Esophagus (tissue), 2 donors: ENCODE measurements around the gene EIF2S1. TPM values are rescaled to one million over a fixed set of nuclear protein-coding genes. Genes with fewer than 3 reads are reported as not detected.

ENCODE experiments used
- H3K27ac ChIP-seq, 2 donors: one replicate each; pipeline ENCODE4 v1.5.1; 2013; ENCODE audit warnings: low read depth in 2 of 2, mild to moderate bottlenecking in 2 of 2, inconsistent platforms in 1 of 2, low read length in 1 of 2, moderate library complexity in 1 of 2
- H3K27me3 ChIP-seq, 2 donors: one replicate each; pipeline ENCODE4 v1.6.1; 2013; ENCODE audit warnings: low read length in 2 of 2, control low read depth in 1 of 2, mild to moderate bottlenecking in 1 of 2; ENCODE audit not compliant: insufficient read depth in 2 of 2, control insufficient read depth in 1 of 2
- H3K36me3 ChIP-seq, 2 donors: one replicate each; pipeline ENCODE4 v1.6.1; 2013; ENCODE audit warnings: low read length in 1 of 2; ENCODE audit not compliant: control insufficient read depth in 2 of 2, insufficient read depth in 2 of 2
- H3K4me1 ChIP-seq, 2 donors: one replicate each; pipeline ENCODE4 v1.6.1; 2013; ENCODE audit warnings: low read length in 1 of 2; ENCODE audit not compliant: control insufficient read depth in 2 of 2, insufficient read depth in 2 of 2
- H3K4me3 ChIP-seq, 2 donors: one replicate each; pipeline ENCODE4 v1.5.1; 2013; ENCODE audit warnings: low read length in 2 of 2, mild to moderate bottlenecking in 2 of 2, low read depth in 1 of 2, moderate library complexity in 1 of 2
- H3K9me3 ChIP-seq, 2 donors: one replicate each; pipeline ENCODE4 v1.6.1; 2013; ENCODE audit warnings: mild to moderate bottlenecking in 2 of 2, low read depth in 1 of 2, low read length in 1 of 2, moderate library complexity in 1 of 2; ENCODE audit not compliant: control insufficient read depth in 2 of 2, insufficient read depth in 1 of 2
- WGBS, 2 donors: extraction: QIAGEN DNeasy Blood & Tissue Kit; methylation state at CpG; one replicate each; pipeline ENCODE4 v1.1.7; 2013; 5-methylcytosine and 5-hydroxymethylcytosine counted together
- polyA plus RNA-seq, 2 donors: library from polyadenylated mRNA; stranded (reverse); fragments of 200-250 nt; gene quantifications; one replicate each; pipeline ENCODE4 v1.2.3, GENCODE V29; 2013
- donor health status: healthy with polysubstance abuse.
- donor health status: Bipolar disorder and iron deficiency.

EIF2S1 gene
- polyA plus RNA-seq, 2 donors: 20.4 to 95.9 TPM

DNA sequence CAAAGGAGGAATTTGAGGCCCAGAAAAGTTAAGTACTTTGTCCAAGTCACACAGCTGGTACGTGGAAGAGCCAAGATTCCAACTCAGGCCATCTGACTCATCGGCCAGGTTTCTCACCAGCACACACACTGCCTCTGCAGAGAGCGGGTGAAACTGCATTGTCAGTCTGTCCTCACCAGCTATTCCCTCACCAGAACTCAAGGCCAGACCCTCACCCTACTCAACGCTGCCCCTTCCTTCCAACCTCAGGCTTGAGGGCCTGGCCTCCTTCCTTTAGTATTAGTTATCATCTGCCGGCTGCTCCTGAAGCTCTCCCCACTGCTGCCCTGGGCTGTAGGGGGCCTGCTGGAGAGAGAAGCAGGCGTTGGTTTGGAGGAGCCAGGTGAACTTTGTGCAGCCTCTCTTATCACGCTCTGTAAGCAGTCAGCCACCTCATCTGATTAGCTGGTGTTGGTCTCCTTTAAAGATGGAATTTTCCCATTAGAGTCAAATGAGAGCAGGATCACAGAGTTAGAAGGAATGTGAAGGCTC lies 68.4 kb downstream of the EIF2S1 start:
- no peaks in the 10 kb centered on the region for H3K36me3 ChIP-seq
- H3K9me3 ChIP-seq: no peaks in the 10 kb centered on the region
- WGBS, 2 donors: 59 to 78% methylated on average over 7 of the region's 7 CpGs
- no peak overlapping the region for H3K27ac ChIP-seq
- no peaks in the 10 kb centered on the region for H3K27me3 ChIP-seq
- H3K4me3 ChIP-seq: no peak overlapping the region
- no peaks in the 10 kb centered on the region for H3K4me1 ChIP-seq

DNA sequence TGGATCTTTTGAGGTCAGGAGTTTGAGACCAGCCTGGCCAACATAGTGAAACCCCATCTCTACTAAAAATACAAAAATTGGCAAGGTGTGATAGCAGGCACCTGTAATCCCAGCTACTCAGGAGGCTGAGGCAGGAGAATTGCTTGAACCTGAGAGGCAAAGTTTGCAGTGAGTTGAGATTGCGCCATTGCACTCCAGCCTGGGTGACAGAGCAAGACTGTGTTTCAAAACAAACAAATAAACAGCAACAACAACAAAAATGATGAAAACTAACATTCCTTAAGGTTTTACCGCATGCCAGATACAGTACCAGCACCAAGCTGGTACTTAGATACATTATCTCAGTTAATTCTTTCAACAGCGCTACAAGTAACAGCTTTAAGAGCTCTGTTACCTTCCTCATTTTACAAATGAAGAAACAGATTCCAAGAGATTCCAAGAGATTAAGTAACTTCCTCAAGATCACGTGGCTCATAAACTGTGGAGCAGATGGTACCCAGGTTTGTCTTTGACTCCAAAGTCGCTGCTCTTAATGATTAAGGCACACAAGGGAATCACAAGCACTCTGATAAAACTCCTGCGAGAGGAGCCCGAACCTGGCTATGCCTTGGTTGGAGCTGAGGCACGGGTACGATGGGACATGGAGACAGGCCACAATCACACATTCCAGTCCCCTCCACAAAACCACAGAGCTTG lies 69.5 kb downstream of the EIF2S1 start:
- Histone ChIP-seq H3K9me3 (no peaks in the 10 kb centered on the region), H3K27me3 (no peaks in the 10 kb centered on the region), H3K36me3 (no peaks in the 10 kb centered on the region), H3K4me3 (no peak overlapping the region), H3K4me1 (no peaks in the 10 kb centered on the region), H3K27ac (no peak overlapping the region)
- WGBS, 2 donors: 80 to 84% methylated on average over 9 of the region's 9 CpGs

DNA sequence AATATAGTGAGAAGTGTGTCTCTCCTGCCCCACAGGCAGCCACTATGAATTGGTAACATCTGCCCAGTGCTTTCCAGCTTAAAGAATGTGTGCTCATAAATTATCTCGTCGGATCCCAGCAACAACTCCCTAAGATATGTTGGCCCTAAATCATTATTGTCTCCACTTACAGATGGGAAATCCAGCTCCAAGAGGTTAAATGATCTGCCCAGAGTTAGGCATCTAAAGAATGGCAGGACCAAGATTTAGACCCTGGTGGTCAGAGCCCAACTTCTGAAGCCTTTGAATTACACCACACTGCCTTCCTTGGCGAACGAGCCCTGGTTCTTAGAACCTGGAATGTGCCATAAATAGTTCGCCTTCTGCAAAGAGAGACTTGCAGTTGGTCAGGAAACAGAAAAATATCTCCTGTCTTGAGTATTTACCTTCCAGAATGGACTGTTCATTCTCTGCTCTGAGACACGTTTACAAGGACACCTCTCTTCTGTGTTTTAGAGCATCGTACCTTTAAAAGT lies 72.0 kb downstream of the EIF2S1 start:
- no peaks in the 10 kb centered on the region for H3K9me3 ChIP-seq
- H3K27me3 ChIP-seq: no peaks in the 10 kb centered on the region
- no peaks in the 10 kb centered on the region for H3K36me3 ChIP-seq
- 61 to 67% methylated on average over 7 of the region's 7 CpGs for WGBS, 2 donors
- H3K4me1 ChIP-seq: no peaks in the 10 kb centered on the region
- no peak overlapping the region for H3K27ac ChIP-seq
- no peak overlapping the region for H3K4me3 ChIP-seq

DNA sequence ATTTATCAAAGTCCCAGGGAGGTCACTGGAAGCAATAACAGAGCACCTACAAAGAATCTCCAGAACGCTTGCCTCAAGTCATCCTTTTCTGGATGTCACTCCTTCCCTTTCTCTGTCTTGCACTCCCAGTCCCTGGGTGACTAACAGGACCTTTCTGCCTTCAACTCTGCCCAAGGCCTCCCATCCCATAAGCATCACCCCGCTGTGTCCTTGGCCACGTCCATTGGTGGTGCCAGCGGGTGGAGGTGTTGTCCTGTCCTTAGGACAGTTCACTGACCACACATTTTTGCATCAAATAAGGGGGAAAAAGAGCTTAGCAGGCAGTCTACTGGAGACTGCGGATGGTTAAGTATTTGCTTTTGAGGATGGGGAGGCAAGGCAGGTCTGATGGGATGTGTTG lies 75.5 kb downstream of the EIF2S1 start:
- Histone ChIP-seq H3K27ac (no peak overlapping the region), H3K4me3 (no peak overlapping the region), H3K36me3 (no peaks in the 10 kb centered on the region), H3K27me3 (no peaks in the 10 kb centered on the region), H3K9me3 (no peaks in the 10 kb centered on the region), H3K4me1 (no peaks in the 10 kb centered on the region)
- WGBS, 2 donors: 92 to 96% methylated on average over 5 of the region's 5 CpGs

Other genes starting within 250 kb of the EIF2S1 start
- gene GARIN2, start 170.9 kb upstream of the EIF2S1 start, polyA plus RNA-seq: under 1 TPM; 0.04 to 0.24 TPM
- gene PALS1, start 118.9 kb upstream of the EIF2S1 start, polyA plus RNA-seq: 1 to 10 TPM; 6.9 to 9.0 TPM
- 100 to 1,000 TPM in 1 of 2 donors, 10 to 100 TPM in 1; 74.5 to 114 TPM for gene ATP6V1D, start 524 bp upstream of the EIF2S1 start, polyA plus RNA-seq
- 10 to 100 TPM; 16.5 to 19.0 TPM for gene PLEK2, start 51.8 kb downstream of the EIF2S1 start, polyA plus RNA-seq
- under 1 TPM; 0.26 to 0.28 TPM for gene TMEM229B, start 128.4 kb downstream of the EIF2S1 start, polyA plus RNA-seq
- gene PLEKHH1, start 173.0 kb downstream of the EIF2S1 start, polyA plus RNA-seq: 10 to 100 TPM in 1 of 2 donors, 1 to 10 TPM in 1; 2.4 to 10.3 TPM
- 10 to 100 TPM; 16.3 to 17.0 TPM for gene PIGH, start 239.9 kb downstream of the EIF2S1 start, polyA plus RNA-seq